HCT116 (cell line): ENCODE data around the gene PPIL4. TPM values are rescaled to one million over a fixed set of nuclear protein-coding genes. Genes with fewer than 3 reads are reported as not detected.

Source experiments
- ATAC-seq: fragments of 200-7000 bp; cut with Tn5 transposase; 2 replicates; pipeline ENCODE4 v1.9.1; 2020; ENCODE audit warnings: mild to moderate bottlenecking, moderate library complexity
- BruUV-seq: library from RNA; stranded (reverse); fragments of 400-500 nt; replicated peaks from 2 replicates; lab custom pipeline; 2021; lab: Mats Ljungman, UMichigan
- CTCF ChIA-PET: fragments of 300-600 bp; sonication (Branson Sonifier 250); formaldehyde crosslinking; loops from one replicate; lab custom pipeline; 2021; ENCODE audit warnings: antibody characterized with exemption; lab: Charles Lee
- POLR2A ChIA-PET: fragments of 300-600, 350-600 bp; sonication (Branson Sonifier 250); formaldehyde crosslinking; loops from one replicate; lab custom pipeline; 2021; ENCODE audit warnings: antibody characterized with exemption; lab: Charles Lee
- RAD21 ChIA-PET, 2 experiments: fragments of 300-600 bp; sonication (Branson Sonifier 250); formaldehyde crosslinking; loops; one replicate each; lab custom pipeline; 2023; ENCODE audit warnings: low total read pairs in 2 of 2; ENCODE audit not compliant: uncharacterized antibody in 2 of 2, unreplicated experiment in 2 of 2, low non-redundant PET in 1 of 2; lab: Charles Lee
- DNase-seq: peaks from one replicate; pipeline ENCODE4 v3.0.0-alpha.2; 2010; ENCODE audit warnings: low read depth, low spot score
- H2AFZ ChIP-seq: fragments of 200-600 bp; shearing (Covaris generic), sonication (generic); 2 replicates; pipeline ENCODE4 v1.6.1; 2017; ENCODE audit warnings: low read depth, mixed run types, mixed read lengths, antibody characterized with exemption, low read length; ENCODE audit not compliant: poor library complexity, severe bottlenecking
- H3K27ac ChIP-seq: 2 replicates; pipeline ENCODE4 v1.5.1; 2012; ENCODE audit warnings: low read depth, low read length
- H3K27me3 ChIP-seq: fragments of 200-600 bp; sonication (generic); 2 replicates; pipeline ENCODE4 v1.6.1; 2016; ENCODE audit warnings: mixed run types, low read length, mixed read lengths; ENCODE audit not compliant: insufficient read depth
- H3K36me3 ChIP-seq, 2 experiments: fragments of 200-500 bp in 1 of 2; fragments of 200-600 bp in 1 of 2; sonication (Bioruptor generic) in 1 of 2; sonication (generic) in 1 of 2; 2 replicates each; pipeline versions ENCODE4 v1.5.1 to v1.6.1; 2014 to 2016; ENCODE audit warnings: low read length in 2 of 2, inconsistent platforms in 1 of 2, mixed read lengths in 1 of 2, mixed run types in 1 of 2; ENCODE audit not compliant: insufficient read depth in 2 of 2, control insufficient read depth in 1 of 2
- H3K4me1 ChIP-seq, 2 experiments: fragments of 200-600 bp in 1 of 2; sonication (generic) in 1 of 2; 2 replicates each; pipeline versions ENCODE4 v1.5.1 to v1.6.1; 2012 to 2017; ENCODE audit warnings: low read length in 2 of 2, inconsistent platforms in 1 of 2, mild to moderate bottlenecking in 1 of 2, mixed read lengths in 1 of 2, mixed run types in 1 of 2, moderate library complexity in 1 of 2; ENCODE audit not compliant: insufficient read depth in 2 of 2, control insufficient read depth in 1 of 2
- H3K4me2 ChIP-seq: fragments of 200-600 bp; sonication (generic); 2 replicates; pipeline ENCODE4 v1.6.1; 2017; ENCODE audit warnings: mixed run types, low read length, mixed read lengths
- H3K4me3 ChIP-seq, 2 experiments: fragments of 200-600 bp in 1 of 2; sonication (generic) in 1 of 2; replicated peaks in 1 of 2; 2 replicates each; pipeline ENCODE4 v1.5.1; 2011 to 2016; ENCODE audit warnings: low read length in 2 of 2, control low read depth in 1 of 2, low read depth in 1 of 2, mild to moderate bottlenecking in 1 of 2, mixed read lengths in 1 of 2, mixed run types in 1 of 2
- H3K79me2 ChIP-seq: fragments of 200-600 bp; sonication (generic); 2 replicates; pipeline ENCODE4 v1.6.1; 2017; ENCODE audit warnings: mild to moderate bottlenecking, mixed run types, low read length, moderate library complexity, mixed read lengths; ENCODE audit not compliant: insufficient read depth
- H3K9ac ChIP-seq: fragments of 200-600 bp; sonication (generic); 2 replicates; pipeline ENCODE4 v1.6.1; 2016; ENCODE audit warnings: low read length, mixed read lengths
- H3K9me2 ChIP-seq: fragments of 200-600 bp; sonication (generic), shearing (Covaris generic); 2 replicates; pipeline ENCODE4 v1.6.1; 2017; ENCODE audit warnings: mixed run types, mild to moderate bottlenecking, moderate library complexity; ENCODE audit not compliant: insufficient read depth
- H3K9me3 ChIP-seq, 2 experiments: fragments of 200-500 bp in 1 of 2; fragments of 200-600 bp in 1 of 2; sonication (Bioruptor generic) in 1 of 2; sonication (generic) in 1 of 2; 2 replicates each; pipeline ENCODE4 v1.6.1; 2014 to 2017; ENCODE audit warnings: low read length in 2 of 2, mixed read lengths in 2 of 2, inconsistent platforms in 1 of 2, low read depth in 1 of 2, mild to moderate bottlenecking in 1 of 2, mixed run types in 1 of 2, moderate library complexity in 1 of 2; ENCODE audit not compliant: control insufficient read depth in 1 of 2, insufficient read depth in 1 of 2
- H4K20me1 ChIP-seq: fragments of 200-600 bp; sonication (generic), shearing (Covaris generic); 2 replicates; pipeline ENCODE4 v1.6.1; 2017; ENCODE audit warnings: mixed run types, mild to moderate bottlenecking, moderate library complexity; ENCODE audit not compliant: insufficient read depth
- CBX3 ChIP-seq: IDR thresholded peaks from 2 replicates; pipeline ENCODE4 v1.6.1; 2012; ENCODE audit warnings: low read depth
- CEBPB ChIP-seq: IDR thresholded peaks from 2 replicates; pipeline ENCODE4 v1.6.1; 2012; ENCODE audit warnings: low read depth
- EGR1 ChIP-seq: IDR thresholded peaks from 2 replicates; pipeline ENCODE4 v1.6.1; 2012; ENCODE audit warnings: low read depth
- ELF1 ChIP-seq: IDR thresholded peaks from 2 replicates; pipeline ENCODE4 v1.6.1; 2012; ENCODE audit warnings: low read depth, borderline replicate concordance
- EZH2phosphoT487 ChIP-seq: fragments of 200-600 bp; IDR thresholded peaks from 2 replicates; pipeline ENCODE4 v1.6.1; 2018; ENCODE audit warnings: antibody characterized with exemption, borderline replicate concordance
- FOSL1 ChIP-seq: IDR thresholded peaks from 2 replicates; pipeline ENCODE4 v1.6.1; 2012; ENCODE audit warnings: low read depth
- JUND ChIP-seq: IDR thresholded peaks from 2 replicates; pipeline ENCODE4 v1.6.1; 2012
- MAX ChIP-seq: IDR thresholded peaks from 2 replicates; pipeline ENCODE4 v1.6.1; 2012
- POLR2A ChIP-seq: IDR thresholded peaks from 2 replicates; pipeline ENCODE4 v1.7.0; 2011; ENCODE audit warnings: borderline replicate concordance; ENCODE audit not compliant: insufficient read depth, insufficient read length; ENCODE audit errors: extremely low read depth
- RAD21 ChIP-seq: IDR thresholded peaks from 2 replicates; pipeline ENCODE4 v1.6.1; 2012; ENCODE audit warnings: low read depth, mild to moderate bottlenecking
- SIN3A ChIP-seq: IDR thresholded peaks from 2 replicates; pipeline ENCODE4 v1.6.1; 2012; ENCODE audit warnings: low read depth
- SP1 ChIP-seq: IDR thresholded peaks from 2 replicates; pipeline ENCODE4 v1.6.1; 2012; ENCODE audit warnings: low read depth
- SRF ChIP-seq: IDR thresholded peaks from 2 replicates; pipeline ENCODE4 v1.6.1; 2012; ENCODE audit warnings: low read depth
- YY1 ChIP-seq: IDR thresholded peaks from 2 replicates; pipeline ENCODE4 v1.6.1; 2011; ENCODE audit warnings: low read length, low read depth, moderate library complexity, mild to moderate bottlenecking; ENCODE audit not compliant: insufficient replicate concordance; ENCODE audit errors: extremely low read depth
- ZBTB33 ChIP-seq: IDR thresholded peaks from 2 replicates; pipeline ENCODE4 v1.6.1; 2011; ENCODE audit warnings: mild to moderate bottlenecking, low read length, moderate library complexity; ENCODE audit not compliant: insufficient replicate concordance; ENCODE audit errors: extremely low read depth
- ZFX ChIP-seq: fragments of 450-650 bp; IDR thresholded peaks from 2 replicates; pipeline ENCODE4 v1.6.1; 2017
- ZNF274 ChIP-seq: fragments of 200-500 bp; sonication (Bioruptor generic); IDR thresholded peaks from 2 replicates; pipeline ENCODE4 v1.6.1; 2014; ENCODE audit warnings: mild to moderate bottlenecking, low read depth, low read length, inconsistent platforms
- intact Hi-C: fragments of 100-400 bp; cut with micrococcal nuclease; formaldehyde crosslinking; loops from 2 replicates; pipeline ENCODE4 v1.10.0; 2022
- total RNA-seq: library from RNA; stranded (reverse); gene quantifications from one replicate; pipeline ENCODE4 v1.2.1, GENCODE V29; 2021; ENCODE audit not compliant: unreplicated experiment
- TF ChIP-seq, protein P1 (sequence below), 3 experiments: fragments of 200-600 bp in 1 of 3; sonication (generic) in 1 of 3; IDR thresholded peaks in 2 of 3; conservative IDR thresholded peaks in 1 of 3; 2 replicates each; pipeline ENCODE4 v1.5.1; 2012 to 2017; ENCODE audit warnings: low read depth in 2 of 3, low read length in 2 of 3, antibody characterized with exemption in 1 of 3, borderline replicate concordance in 1 of 3, control low read depth in 1 of 3, mild to moderate bottlenecking in 1 of 3, mixed read lengths in 1 of 3, mixed run types in 1 of 3, moderate library complexity in 1 of 3; ENCODE audit not compliant: insufficient read depth in 1 of 3

The PPIL4 gene
- total RNA-seq, 1 experiment from 2014 or later, result 31.0 TPM

- intact Hi-C loops, result no loop called here
- no peak for ATAC-seq
- CTCF ChIA-PET, result no interaction called here
- Histone ChIP-seq H3K4me2 (no peak overlapping the region), H3K36me3 (no peaks in the 10 kb centered on the region), H3K79me2 (no peaks in the 10 kb centered on the region), H3K9me2 (no peaks in the 10 kb centered on the region), H3K9ac (no peak overlapping the region), H3K9me3 (no peaks in the 10 kb centered on the region), H3K27ac (no peak overlapping the region), H3K4me3 (no peak overlapping the region), H3K27me3 (no peaks in the 10 kb centered on the region), H3K4me1 (no peaks in the 10 kb centered on the region), H4K20me1 (no peaks in the 10 kb centered on the region), H2AFZ (no peak overlapping the region)
- RAD21 ChIA-PET, result no interaction called here
- POLR2A ChIA-PET, result no interaction called here
- BruUV-seq, result no TSS peak
- no peak for DNase-seq
- TF ChIP-seq, protein P1, sequence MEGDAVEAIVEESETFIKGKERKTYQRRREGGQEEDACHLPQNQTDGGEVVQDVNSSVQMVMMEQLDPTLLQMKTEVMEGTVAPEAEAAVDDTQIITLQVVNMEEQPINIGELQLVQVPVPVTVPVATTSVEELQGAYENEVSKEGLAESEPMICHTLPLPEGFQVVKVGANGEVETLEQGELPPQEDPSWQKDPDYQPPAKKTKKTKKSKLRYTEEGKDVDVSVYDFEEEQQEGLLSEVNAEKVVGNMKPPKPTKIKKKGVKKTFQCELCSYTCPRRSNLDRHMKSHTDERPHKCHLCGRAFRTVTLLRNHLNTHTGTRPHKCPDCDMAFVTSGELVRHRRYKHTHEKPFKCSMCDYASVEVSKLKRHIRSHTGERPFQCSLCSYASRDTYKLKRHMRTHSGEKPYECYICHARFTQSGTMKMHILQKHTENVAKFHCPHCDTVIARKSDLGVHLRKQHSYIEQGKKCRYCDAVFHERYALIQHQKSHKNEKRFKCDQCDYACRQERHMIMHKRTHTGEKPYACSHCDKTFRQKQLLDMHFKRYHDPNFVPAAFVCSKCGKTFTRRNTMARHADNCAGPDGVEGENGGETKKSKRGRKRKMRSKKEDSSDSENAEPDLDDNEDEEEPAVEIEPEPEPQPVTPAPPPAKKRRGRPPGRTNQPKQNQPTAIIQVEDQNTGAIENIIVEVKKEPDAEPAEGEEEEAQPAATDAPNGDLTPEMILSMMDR (IDR thresholded peaks at IDR 0.05 in 2 of 3, conservative IDR thresholded peaks at IDR 0.05 in 1 of 3; ENCODE audit: borderline replicate concordance in 1 of 3, insufficient read depth in 1 of 3, low read depth in 2 of 3, low read length in 2 of 3), result no peak
- TF ChIP-seq EGR1 (no peak), CEBPB (no peak), POLR2A (no peak), SP1 (no peak)
Measured at GRCh38 chr6:149472241-149472640, 73.6 kb downstream of the PPIL4 start.

- Histone ChIP-seq H3K9me3 (no peaks in the 10 kb centered on the region), H3K27me3 (no peaks in the 10 kb centered on the region), H3K27ac (no peak overlapping the region), H3K9me2 (no peaks in the 10 kb centered on the region), H3K79me2 (no peaks in the 10 kb centered on the region), H3K4me2 (no peak overlapping the region), H3K4me1 (no peaks in the 10 kb centered on the region), H4K20me1 (no peaks in the 10 kb centered on the region), H3K36me3 (no peaks in the 10 kb centered on the region), H3K4me3 (no peak overlapping the region), H3K9ac (no peak overlapping the region), H2AFZ (no peak overlapping the region)
- ChIA-PET CTCF (no interaction called here), POLR2A (no interaction called here), RAD21 (no interaction called here)
- intact Hi-C loops, result no loop called here
- ATAC-seq (no peak), DNase-seq (no peak)
- no TSS peak for BruUV-seq
- TF ChIP-seq SRF (no peak), ELF1 (no peak), POLR2A (no peak), MAX (no peak), JUND (no peak), CBX3 (no peak), ZFX (no peak), YY1 (no peak), EGR1 (no peak), SIN3A (no peak), FOSL1 (no peak), RAD21 (no peak), EZH2phosphoT487 (no peak), CEBPB (no peak), ZNF274 (no peak), ZBTB33 (no peak)
Measured at GRCh38 chr6:149471801-149472200, 74.0 kb downstream of the PPIL4 start.
